ENCODE results near the gene ADD1.

The ADD1 gene

GRCh38 chr4:2800691-2801596 is 42.7 kb upstream of the ADD1 start:
- TF ChIP-seq CTCF (IDR thresholded peaks at IDR 0.05; ENCODE audit: insufficient read depth, low read length, poor library complexity, severe bottlenecking) = no peak
- peaks cover 3% of the 10 kb centered on the region for H3K36me3 ChIP-seq (ENCODE audit: control insufficient read depth, insufficient read depth, low read length)
- peak; percentile 75 for DNase-seq (ENCODE audit: extremely low read depth, insufficient read length)
- H3K4me3 ChIP-seq (replicated peaks; ENCODE audit: low read depth, low read length) = peak overlapping the region; percentile 74
- no peaks in the 10 kb centered on the region for H3K27me3 ChIP-seq (replicated peaks; ENCODE audit: control insufficient read depth, insufficient read depth, low read length)

- no peak for TF ChIP-seq CTCF (IDR thresholded peaks at IDR 0.05; ENCODE audit: insufficient read depth, low read length, poor library complexity, severe bottlenecking)
- Histone ChIP-seq H3K36me3 (ENCODE audit: control insufficient read depth, insufficient read depth, low read length) (peaks cover 7% of the 10 kb centered on the region), H3K4me3 (replicated peaks; ENCODE audit: low read depth, low read length) (no peak overlapping the region), H3K27me3 (replicated peaks; ENCODE audit: control insufficient read depth, insufficient read depth, low read length) (no peaks in the 10 kb centered on the region)
- peak; percentile 7 for DNase-seq (ENCODE audit: extremely low read depth, insufficient read length)
Measured at GRCh38 chr4:2802618-2803531, 40.8 kb upstream of the ADD1 start.

GRCh38 chr4:2803624-2804448 is 39.8 kb upstream of the ADD1 start:
- Histone ChIP-seq H3K4me3 (replicated peaks; ENCODE audit: low read depth, low read length) (no peak overlapping the region), H3K36me3 (ENCODE audit: control insufficient read depth, insufficient read depth, low read length) (peaks cover 7% of the 10 kb centered on the region), H3K27me3 (replicated peaks; ENCODE audit: control insufficient read depth, insufficient read depth, low read length) (no peaks in the 10 kb centered on the region)
- no peak for TF ChIP-seq CTCF (IDR thresholded peaks at IDR 0.05; ENCODE audit: insufficient read depth, low read length, poor library complexity, severe bottlenecking)
- no peak for DNase-seq (ENCODE audit: extremely low read depth, insufficient read length)

- no peak overlapping the region for H3K4me3 ChIP-seq (replicated peaks; ENCODE audit: low read depth, low read length)
- no peak for DNase-seq (ENCODE audit: extremely low read depth, insufficient read length)
- TF ChIP-seq CTCF (IDR thresholded peaks at IDR 0.05; ENCODE audit: insufficient read depth, low read length, poor library complexity, severe bottlenecking) = no peak
Measured at GRCh38 chr4:2804449-2804972, 39.1 kb upstream of the ADD1 start.

GRCh38 chr4:2804973-2805501 is 38.6 kb upstream of the ADD1 start:
- no peak for TF ChIP-seq CTCF (IDR thresholded peaks at IDR 0.05; ENCODE audit: insufficient read depth, low read length, poor library complexity, severe bottlenecking)
- Histone ChIP-seq H3K4me3 (replicated peaks; ENCODE audit: low read depth, low read length) (no peak overlapping the region), H3K36me3 (ENCODE audit: control insufficient read depth, insufficient read depth, low read length) (peaks cover 7% of the 10 kb centered on the region), H3K27me3 (replicated peaks; ENCODE audit: control insufficient read depth, insufficient read depth, low read length) (no peaks in the 10 kb centered on the region)
- no peak for DNase-seq (ENCODE audit: extremely low read depth, insufficient read length)

More at GRCh38 chr4:2804449-2804972, 39.1 kb upstream of the ADD1 start:
- Histone ChIP-seq H3K27me3 (replicated peaks; ENCODE audit: control insufficient read depth, insufficient read depth, low read length) (no peaks in the 10 kb centered on the region), H3K36me3 (ENCODE audit: control insufficient read depth, insufficient read depth, low read length) (peaks cover 7% of the 10 kb centered on the region)
